Osteocyte (in vitro differentiated cells): ENCODE data around the gene SLC22A3. TPM values are rescaled to one million over a fixed set of nuclear protein-coding genes. Genes with fewer than 3 reads are reported as not detected.

Experiments
- DNase-seq: peaks from one replicate; pipeline ENCODE4 v3.0.0; 2021; ENCODE audit warnings: mixed read lengths; ENCODE audit not compliant: unreplicated experiment; ENCODE audit errors: extremely low spot score
- H3K27ac Mint-ChIP-seq: one replicate; pipeline ENCODE4 v1.8.0; 2021; ENCODE audit warnings: mild to moderate bottlenecking, mixed read lengths; ENCODE audit not compliant: unreplicated experiment
- H3K27me3 Mint-ChIP-seq: one replicate; pipeline ENCODE4 v1.8.0; 2021; ENCODE audit warnings: mixed read lengths; ENCODE audit not compliant: unreplicated experiment
- H3K36me3 Mint-ChIP-seq: one replicate; pipeline ENCODE4 v1.8.0; 2021; ENCODE audit warnings: mixed read lengths; ENCODE audit not compliant: unreplicated experiment
- H3K4me1 Mint-ChIP-seq: one replicate; pipeline ENCODE4 v1.8.0; 2021; ENCODE audit warnings: mixed read lengths; ENCODE audit not compliant: unreplicated experiment
- H3K4me3 Mint-ChIP-seq: one replicate; pipeline ENCODE4 v1.8.0; 2021; ENCODE audit warnings: mild to moderate bottlenecking, moderate library complexity, mixed read lengths; ENCODE audit not compliant: unreplicated experiment
- H3K9me3 Mint-ChIP-seq: one replicate; pipeline ENCODE4 v1.8.0; 2021; ENCODE audit warnings: mixed read lengths; ENCODE audit not compliant: unreplicated experiment
- total RNA-seq: library from RNA; stranded (reverse); gene quantifications from 2 replicates; pipeline ENCODE4 v1.2.1, GENCODE V29; 2021
- TF ChIP-seq, protein P1 (sequence below): fragments of 200-600 bp; sonication (generic); IDR thresholded peaks from 2 replicates; pipeline ENCODE4 v1.5.0; 2021; ENCODE audit warnings: antibody characterized with exemption, mild to moderate bottlenecking, moderate library complexity

Gene SLC22A3
- total RNA-seq, 1 donor from 2014 or later, result not detected

- no peaks in the 10 kb centered on the region for H3K9me3 Mint-ChIP-seq
- TF ChIP-seq, protein P1, sequence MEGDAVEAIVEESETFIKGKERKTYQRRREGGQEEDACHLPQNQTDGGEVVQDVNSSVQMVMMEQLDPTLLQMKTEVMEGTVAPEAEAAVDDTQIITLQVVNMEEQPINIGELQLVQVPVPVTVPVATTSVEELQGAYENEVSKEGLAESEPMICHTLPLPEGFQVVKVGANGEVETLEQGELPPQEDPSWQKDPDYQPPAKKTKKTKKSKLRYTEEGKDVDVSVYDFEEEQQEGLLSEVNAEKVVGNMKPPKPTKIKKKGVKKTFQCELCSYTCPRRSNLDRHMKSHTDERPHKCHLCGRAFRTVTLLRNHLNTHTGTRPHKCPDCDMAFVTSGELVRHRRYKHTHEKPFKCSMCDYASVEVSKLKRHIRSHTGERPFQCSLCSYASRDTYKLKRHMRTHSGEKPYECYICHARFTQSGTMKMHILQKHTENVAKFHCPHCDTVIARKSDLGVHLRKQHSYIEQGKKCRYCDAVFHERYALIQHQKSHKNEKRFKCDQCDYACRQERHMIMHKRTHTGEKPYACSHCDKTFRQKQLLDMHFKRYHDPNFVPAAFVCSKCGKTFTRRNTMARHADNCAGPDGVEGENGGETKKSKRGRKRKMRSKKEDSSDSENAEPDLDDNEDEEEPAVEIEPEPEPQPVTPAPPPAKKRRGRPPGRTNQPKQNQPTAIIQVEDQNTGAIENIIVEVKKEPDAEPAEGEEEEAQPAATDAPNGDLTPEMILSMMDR, result no peak
Measured at GRCh38 chr6:160333841-160334240, 14.3 kb upstream of the SLC22A3 start.

DNA sequence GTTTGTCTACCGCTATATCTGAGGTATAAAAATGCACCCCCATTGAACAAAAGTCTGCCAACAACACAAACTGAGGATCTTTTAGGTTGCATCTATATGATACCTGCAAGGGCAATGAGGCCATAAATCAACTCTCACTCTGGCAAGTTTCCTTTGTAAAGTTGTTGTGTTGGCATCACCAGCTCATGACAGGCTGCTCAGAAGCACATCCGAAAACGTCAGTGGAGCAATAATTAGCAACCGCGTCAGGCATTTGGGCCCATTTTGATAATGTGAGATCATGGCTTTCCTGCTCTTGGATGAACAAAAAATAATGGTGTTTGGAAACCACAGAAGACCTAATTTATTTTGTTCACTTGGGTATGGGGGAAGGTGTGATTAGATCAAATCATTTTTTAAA is 12.0 kb upstream of the SLC22A3 start:
- H3K27me3 Mint-ChIP-seq, result peaks cover 13% of the 10 kb centered on the region
- H3K4me3 Mint-ChIP-seq, result no peak overlapping the region
- H3K4me1 Mint-ChIP-seq, result no peaks in the 10 kb centered on the region
- no peak overlapping the region for H3K27ac Mint-ChIP-seq
- TF ChIP-seq, protein P1, result no peak
- no peaks in the 10 kb centered on the region for H3K36me3 Mint-ChIP-seq
- DNase-seq, result no peak
- H3K9me3 Mint-ChIP-seq, result no peaks in the 10 kb centered on the region

More at GRCh38 chr6:160333841-160334240, 14.3 kb upstream of the SLC22A3 start:
- H3K36me3 Mint-ChIP-seq, result no peaks in the 10 kb centered on the region
- H3K4me1 Mint-ChIP-seq, result no peaks in the 10 kb centered on the region
- peaks cover 15% of the 10 kb centered on the region for H3K27me3 Mint-ChIP-seq
- H3K27ac Mint-ChIP-seq, result no peak overlapping the region
- peak; percentile 30 for DNase-seq
- no peak overlapping the region for H3K4me3 Mint-ChIP-seq

GRCh38 chr6:160337301-160337700 is 10.9 kb upstream of the SLC22A3 start:
- Mint-ChIP-seq H3K4me3 (no peak overlapping the region), H3K9me3 (no peaks in the 10 kb centered on the region), H3K36me3 (no peaks in the 10 kb centered on the region), H3K4me1 (no peaks in the 10 kb centered on the region), H3K27ac (no peak overlapping the region), H3K27me3 (peaks cover 7% of the 10 kb centered on the region)
- no peak for DNase-seq
- TF ChIP-seq, protein P1, result no peak

DNA sequence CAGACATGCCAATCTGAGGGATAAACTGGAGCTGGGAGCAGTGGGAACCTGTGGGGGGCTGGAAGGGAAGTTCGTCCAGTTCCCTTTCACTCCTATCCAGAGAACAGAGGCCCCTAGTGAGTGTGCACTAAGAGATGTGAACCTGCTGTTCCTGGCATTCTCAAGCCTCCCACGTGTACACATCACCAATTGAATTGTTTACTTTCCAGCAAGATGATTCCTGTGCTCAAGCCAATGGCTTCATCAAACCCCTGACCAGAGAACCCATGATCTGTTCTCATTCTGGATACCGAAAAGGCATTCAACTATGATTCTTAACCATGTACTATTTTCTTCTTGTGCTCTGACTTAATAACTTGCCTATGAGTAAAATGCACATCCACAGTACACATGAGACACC is 10.2 kb upstream of the SLC22A3 start:
- Mint-ChIP-seq H3K9me3 (no peaks in the 10 kb centered on the region), H3K36me3 (no peaks in the 10 kb centered on the region), H3K4me1 (no peaks in the 10 kb centered on the region), H3K27ac (no peak overlapping the region), H3K4me3 (no peak overlapping the region), H3K27me3 (peaks cover 4% of the 10 kb centered on the region)
- TF ChIP-seq, protein P1, result no peak
- no peak for DNase-seq

GRCh38 chr6:160343144-160343543 is 5.0 kb upstream of the SLC22A3 start:
- Mint-ChIP-seq H3K9me3 (no peaks in the 10 kb centered on the region), H3K4me3 (no peak overlapping the region)

More at GRCh38 chr6:160343144-160343543, 5.0 kb upstream of the SLC22A3 start:
- Mint-ChIP-seq H3K27me3 (peaks cover 27% of the 10 kb centered on the region), H3K4me1 (no peaks in the 10 kb centered on the region), H3K27ac (no peak overlapping the region), H3K36me3 (no peaks in the 10 kb centered on the region)
- no peak for DNase-seq
- TF ChIP-seq, protein P1, result no peak
